ENCODE data around the gene MAP1LC3B.

Gene MAP1LC3B

GRCh38 chr16:87435372-87436224 is 43.5 kb downstream of the MAP1LC3B start:
- no peak for DNase-seq

GRCh38 chr16:87436225-87437172 is 44.4 kb downstream of the MAP1LC3B start:
- no peak for DNase-seq

- no peak for DNase-seq
Measured at GRCh38 chr16:87437327-87437726, 45.2 kb downstream of the MAP1LC3B start.

- DNase-seq: no peak
Measured at GRCh38 chr16:87437911-87438610, 45.9 kb downstream of the MAP1LC3B start.

GRCh38 chr16:87438611-87438985 is 46.5 kb downstream of the MAP1LC3B start:
- DNase-seq: no peak

GRCh38 chr16:87439926-87440325 is 47.8 kb downstream of the MAP1LC3B start:
- DNase-seq: no peak

GRCh38 chr16:87441886-87442580 is 49.9 kb downstream of the MAP1LC3B start:
- no peak for DNase-seq

GRCh38 chr16:87442581-87442966 is 50.4 kb downstream of the MAP1LC3B start:
- no peak for DNase-seq

GRCh38 chr16:87443016-87443415 is 50.9 kb downstream of the MAP1LC3B start:
- no peak for DNase-seq

GRCh38 chr16:87443964-87444363 is 51.8 kb downstream of the MAP1LC3B start:
- no peak for DNase-seq

GRCh38 chr16:87445486-87445885 is 53.4 kb downstream of the MAP1LC3B start:
- DNase-seq: no peak

GRCh38 chr16:87446479-87446878 is 54.3 kb downstream of the MAP1LC3B start:
- DNase-seq: no peak

GRCh38 chr16:87447323-87447722 is 55.2 kb downstream of the MAP1LC3B start:
- DNase-seq: no peak

- DNase-seq: no peak
Measured at GRCh38 chr16:87448866-87449265, 56.7 kb downstream of the MAP1LC3B start.

- DNase-seq: no peak
Measured at GRCh38 chr16:87451563-87452210, 59.6 kb downstream of the MAP1LC3B start.

GRCh38 chr16:87453326-87453725 is 61.2 kb downstream of the MAP1LC3B start:
- DNase-seq: no peak
